Suprapubic skin (tissue), 4 donors: ENCODE results near the gene ZBTB40. TPM values are rescaled to one million over a fixed set of nuclear protein-coding genes. Genes with fewer than 3 reads are reported as not detected.

Experiments used
- DNase-seq, 2 donors: peaks; one replicate each; pipeline ENCODE4 v3.0.0-alpha.2; 2019; ENCODE audit warnings: low spot score in 2 of 2
- H3K27ac ChIP-seq: fragments of 200-600 bp; sonication (generic); one replicate; pipeline ENCODE4 v1.5.1; 2019
- H3K27me3 ChIP-seq: fragments of 200-600 bp; sonication (generic); one replicate; pipeline ENCODE4 v1.5.1; 2019
- H3K36me3 ChIP-seq: fragments of 200-600 bp; sonication (generic); one replicate; pipeline ENCODE4 v1.5.1; 2019
- H3K4me1 ChIP-seq: fragments of 200-600 bp; sonication (generic); one replicate; pipeline ENCODE4 v1.5.1; 2019
- H3K4me3 ChIP-seq: fragments of 200-600 bp; sonication (generic); one replicate; pipeline ENCODE4 v1.5.1; 2019; ENCODE audit warnings: mild to moderate bottlenecking
- H3K9me3 ChIP-seq: fragments of 200-600 bp; sonication (generic); one replicate; pipeline ENCODE4 v1.5.1; 2019
- EP300 ChIP-seq: sonication (generic); formaldehyde crosslinking; IDR thresholded peaks from one replicate; pipeline ENCODE4 v1.6.1; 2017; ENCODE audit warnings: antibody characterized with exemption
- POLR2A ChIP-seq, 2 donors: fragments of 450-650 bp; IDR thresholded peaks; one replicate each; pipeline ENCODE4 v1.6.1; 2017; ENCODE audit warnings: antibody characterized with exemption in 2 of 2, mild to moderate bottlenecking in 2 of 2, moderate library complexity in 2 of 2
- POLR2AphosphoS5 ChIP-seq, 3 donors: sonication (generic); formaldehyde crosslinking; IDR thresholded peaks; one replicate each; pipeline ENCODE4 v1.6.1; 2017; ENCODE audit warnings: antibody characterized with exemption in 3 of 3
- WGBS: methylation state at CpG from one replicate; pipeline ENCODE4 v1.1.5; 2018; 5-methylcytosine and 5-hydroxymethylcytosine counted together
- total RNA-seq, 4 donors: library from RNA; depleted of rRNA; stranded (reverse); fragments of >200 nt; gene quantifications; one replicate each; pipeline ENCODE4 v1.1.0, GENCODE V29; 2016
- TF ChIP-seq, protein P1 (sequence below), 2 donors: fragments of 200-600 bp in 1 of 2; fragments of 450-650 bp in 1 of 2; sonication (generic) in 1 of 2; IDR thresholded peaks; one replicate each; pipeline ENCODE4 v1.5.1; 2016 to 2019; ENCODE audit warnings: antibody characterized with exemption in 2 of 2, mild to moderate bottlenecking in 1 of 2, moderate library complexity in 1 of 2

ZBTB40 gene
- total RNA-seq, 4 donors from 2014 or later = 12.7 to 36.0 (median 17.5) TPM

DNA sequence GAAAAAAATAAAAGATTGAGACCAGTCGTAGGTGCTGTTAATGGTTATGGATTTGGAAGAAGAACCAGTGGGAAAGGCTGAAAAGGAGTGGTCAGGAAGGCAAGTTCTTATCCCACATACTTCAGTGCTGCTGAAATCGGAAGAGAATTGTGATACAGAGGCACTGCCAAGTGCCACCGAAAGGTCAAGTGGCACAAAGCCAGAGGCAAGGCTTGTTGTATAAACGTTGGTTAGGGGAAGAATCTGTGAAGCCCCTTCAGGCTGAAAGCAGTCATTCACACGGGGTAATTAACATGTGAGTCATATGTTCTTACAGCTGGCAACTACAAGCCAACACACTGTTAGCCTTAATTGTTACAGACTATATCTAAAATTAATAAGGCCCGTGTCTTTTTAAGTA, 48.8 kb downstream of the ZBTB40 start:
- Histone ChIP-seq H3K4me1 (peaks cover 17% of the 10 kb centered on the region), H3K27me3 (no peaks in the 10 kb centered on the region), H3K36me3 (peaks cover 5% of the 10 kb centered on the region), H3K27ac (no peak overlapping the region), H3K9me3 (no peaks in the 10 kb centered on the region), H3K4me3 (no peak overlapping the region)
- no peak for DNase-seq
- TF ChIP-seq POLR2A (IDR thresholded peaks at IDR 0.05) = no peak
- TF ChIP-seq POLR2AphosphoS5 (IDR thresholded peaks at IDR 0.05) = no peak
- TF ChIP-seq EP300 = no peak
- 22% methylated on average over 6 of the region's 6 CpGs for WGBS

DNA sequence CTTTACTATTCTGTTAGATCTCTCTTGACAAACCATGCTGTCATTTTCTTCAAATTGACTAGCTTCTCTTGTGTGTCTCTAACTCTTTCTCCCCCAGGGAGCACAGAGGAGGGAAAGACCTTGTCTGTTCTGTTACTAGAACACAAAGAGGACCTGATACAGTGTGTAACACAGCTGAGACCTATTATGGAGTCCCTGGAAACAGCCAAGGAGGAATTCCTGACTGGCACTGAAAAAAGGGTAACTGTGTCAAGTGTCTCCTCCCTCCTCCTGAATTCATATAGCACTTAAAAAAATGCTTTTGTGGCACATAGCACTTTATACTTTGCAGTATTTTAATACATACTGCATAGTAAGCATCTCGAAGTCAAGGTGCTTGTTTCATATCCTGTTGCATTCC, 50.6 kb downstream of the ZBTB40 start:
- Histone ChIP-seq H3K9me3 (no peaks in the 10 kb centered on the region), H3K27me3 (no peaks in the 10 kb centered on the region), H3K4me1 (peaks cover 17% of the 10 kb centered on the region), H3K36me3 (peaks cover 20% of the 10 kb centered on the region), H3K4me3 (no peak overlapping the region), H3K27ac (no peak overlapping the region)
- DNase-seq = no peak
- whole genome bisulfite sequencing = 95% methylated on average over 1 of the region's 1 CpG
- no peak for TF ChIP-seq POLR2A (IDR thresholded peaks at IDR 0.05)
- no peak for TF ChIP-seq EP300
- TF ChIP-seq, protein P1, sequence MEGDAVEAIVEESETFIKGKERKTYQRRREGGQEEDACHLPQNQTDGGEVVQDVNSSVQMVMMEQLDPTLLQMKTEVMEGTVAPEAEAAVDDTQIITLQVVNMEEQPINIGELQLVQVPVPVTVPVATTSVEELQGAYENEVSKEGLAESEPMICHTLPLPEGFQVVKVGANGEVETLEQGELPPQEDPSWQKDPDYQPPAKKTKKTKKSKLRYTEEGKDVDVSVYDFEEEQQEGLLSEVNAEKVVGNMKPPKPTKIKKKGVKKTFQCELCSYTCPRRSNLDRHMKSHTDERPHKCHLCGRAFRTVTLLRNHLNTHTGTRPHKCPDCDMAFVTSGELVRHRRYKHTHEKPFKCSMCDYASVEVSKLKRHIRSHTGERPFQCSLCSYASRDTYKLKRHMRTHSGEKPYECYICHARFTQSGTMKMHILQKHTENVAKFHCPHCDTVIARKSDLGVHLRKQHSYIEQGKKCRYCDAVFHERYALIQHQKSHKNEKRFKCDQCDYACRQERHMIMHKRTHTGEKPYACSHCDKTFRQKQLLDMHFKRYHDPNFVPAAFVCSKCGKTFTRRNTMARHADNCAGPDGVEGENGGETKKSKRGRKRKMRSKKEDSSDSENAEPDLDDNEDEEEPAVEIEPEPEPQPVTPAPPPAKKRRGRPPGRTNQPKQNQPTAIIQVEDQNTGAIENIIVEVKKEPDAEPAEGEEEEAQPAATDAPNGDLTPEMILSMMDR (IDR thresholded peaks at IDR 0.05) = no peak
- no peak for TF ChIP-seq POLR2AphosphoS5 (IDR thresholded peaks at IDR 0.05)

DNA sequence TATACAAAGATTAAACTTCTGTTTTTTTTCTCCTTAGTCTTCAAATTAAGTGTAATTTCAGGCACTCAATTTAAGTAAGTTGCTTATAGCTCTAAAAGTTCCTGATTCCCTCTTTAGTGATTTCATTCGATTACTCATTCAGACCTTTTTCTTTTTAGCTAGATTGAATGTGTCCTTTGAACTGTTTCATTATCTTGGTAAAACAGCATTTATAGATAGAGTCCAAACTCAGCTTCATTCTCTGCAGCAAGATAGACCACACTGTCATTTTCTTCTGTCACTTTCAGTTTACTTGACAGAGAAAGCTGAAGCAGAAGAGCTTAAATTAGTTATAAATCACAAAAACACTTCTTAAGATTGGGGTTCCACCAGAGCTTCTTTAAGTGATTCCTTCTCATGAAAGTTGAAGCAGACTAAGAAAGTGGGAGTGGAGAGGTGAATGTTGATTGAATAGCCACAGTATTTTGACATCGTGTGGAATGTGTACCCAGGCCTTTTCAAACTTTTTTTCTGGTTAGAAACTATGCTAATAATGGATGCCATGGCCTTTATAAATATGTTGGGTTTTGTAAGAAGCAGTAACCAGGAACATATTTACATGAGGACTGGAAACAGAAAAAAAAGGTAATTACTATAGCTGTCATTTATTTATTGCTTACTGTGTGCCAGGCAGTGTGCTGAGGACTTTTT, 52.2 kb downstream of the ZBTB40 start:
- Histone ChIP-seq H3K4me3 (no peak overlapping the region), H3K36me3 (peaks cover 36% of the 10 kb centered on the region), H3K27ac (no peak overlapping the region), H3K9me3 (no peaks in the 10 kb centered on the region), H3K4me1 (peaks cover 17% of the 10 kb centered on the region), H3K27me3 (no peaks in the 10 kb centered on the region)
- TF ChIP-seq, protein P1 (IDR thresholded peaks at IDR 0.05) = no peak
- TF ChIP-seq EP300 = no peak
- no peak for TF ChIP-seq POLR2A (IDR thresholded peaks at IDR 0.05)
- TF ChIP-seq POLR2AphosphoS5 (IDR thresholded peaks at IDR 0.05) = no peak
- DNase-seq = no peak
- 66% methylated on average over 2 of the region's 2 CpGs for WGBS

DNA sequence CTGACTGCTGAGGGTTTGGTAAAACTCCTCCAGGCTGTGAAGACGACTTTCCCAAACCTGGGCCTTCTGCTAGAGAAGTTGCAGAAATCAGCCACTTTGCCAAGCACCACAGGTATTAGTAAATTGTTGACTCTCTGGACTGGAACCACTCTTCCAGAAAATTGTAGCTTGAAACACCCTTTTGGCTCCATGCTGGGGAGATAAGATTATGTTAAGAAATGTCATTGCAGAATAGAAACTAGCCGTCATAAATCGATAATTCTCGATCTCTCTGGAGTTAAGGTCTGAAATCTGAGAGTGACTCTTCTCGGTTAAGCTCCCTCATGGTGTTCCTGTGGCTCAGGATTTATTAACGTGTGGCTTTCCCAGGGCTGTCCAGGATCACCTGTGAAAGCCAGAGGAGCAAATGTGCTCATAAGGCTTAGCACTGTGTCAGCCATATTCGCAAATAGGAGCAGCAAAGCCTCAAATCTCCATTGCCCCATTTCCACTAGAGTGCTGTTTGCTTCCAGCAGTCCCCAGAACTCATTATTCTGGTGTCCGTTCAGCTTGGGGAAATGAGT, 54.6 kb downstream of the ZBTB40 start:
- Histone ChIP-seq H3K36me3 (peaks cover 60% of the 10 kb centered on the region), H3K4me1 (no peaks in the 10 kb centered on the region), H3K27me3 (no peaks in the 10 kb centered on the region), H3K9me3 (no peaks in the 10 kb centered on the region), H3K27ac (no peak overlapping the region), H3K4me3 (no peak overlapping the region)
- TF ChIP-seq, protein P1 (IDR thresholded peaks at IDR 0.05) = no peak
- TF ChIP-seq POLR2A (IDR thresholded peaks at IDR 0.05) (no peak), EP300 (no peak), POLR2AphosphoS5 (IDR thresholded peaks at IDR 0.05) (no peak)
- no peak for DNase-seq
- 93% methylated on average over 8 of the region's 8 CpGs for WGBS

DNA sequence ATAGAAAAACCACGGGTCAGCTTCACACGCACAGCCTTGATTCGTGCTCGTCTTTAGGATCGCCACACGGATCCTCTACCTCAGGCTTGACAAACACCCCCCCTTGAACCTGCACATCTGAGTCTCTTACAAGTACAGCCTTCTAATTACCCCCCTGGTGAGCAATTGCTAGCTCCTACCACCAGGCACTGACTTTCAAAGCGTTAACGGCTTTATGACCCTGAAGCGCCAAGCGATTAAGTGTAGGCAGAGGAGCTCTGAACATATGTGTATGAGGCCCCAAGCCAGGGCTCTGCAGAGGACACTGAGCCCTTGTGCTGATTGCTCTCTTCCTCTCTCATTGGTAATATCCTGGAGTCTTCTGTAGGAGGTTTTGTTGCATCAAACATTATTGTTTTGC, 55.9 kb downstream of the ZBTB40 start:
- TF ChIP-seq, protein P1 (IDR thresholded peaks at IDR 0.05) = no peak
- TF ChIP-seq POLR2A (IDR thresholded peaks at IDR 0.05) (no peak), POLR2AphosphoS5 (IDR thresholded peaks at IDR 0.05) (no peak), EP300 (no peak)
- Histone ChIP-seq H3K36me3 (peaks cover 74% of the 10 kb centered on the region), H3K27me3 (no peaks in the 10 kb centered on the region), H3K4me1 (no peaks in the 10 kb centered on the region), H3K4me3 (no peak overlapping the region), H3K27ac (no peak overlapping the region), H3K9me3 (no peaks in the 10 kb centered on the region)
- no peak for DNase-seq
- 87% methylated on average over 10 of the region's 10 CpGs for WGBS
